H9 (cell line): ENCODE data around the gene RET. TPM values are rescaled to one million over a fixed set of nuclear protein-coding genes. Genes with fewer than 3 reads are reported as not detected.
A peak's percentile ranks its signal among the peaks of the same experiment; 100 is the strongest.

Experiments
- DNase-seq: peaks from one replicate; pipeline ENCODE4 v3.0.0-alpha.2; 2017
- H2AFZ ChIP-seq: one replicate; pipeline ENCODE4 v1.6.1; 2013; ENCODE audit warnings: mild to moderate bottlenecking, low read length, control low read depth, moderate library complexity
- H2AK5ac ChIP-seq: 2 replicates; pipeline ENCODE4 v1.6.1; 2013; ENCODE audit warnings: low read length, control low read depth, mixed read lengths; ENCODE audit not compliant: insufficient read length
- H2BK120ac ChIP-seq: one replicate; pipeline ENCODE4 v1.6.1; 2013; ENCODE audit warnings: low read depth, mild to moderate bottlenecking, low read length, control low read depth, inconsistent platforms; ENCODE audit not compliant: poor library complexity, severe bottlenecking
- H2BK12ac ChIP-seq: 2 replicates; pipeline ENCODE4 v1.6.1; 2013; ENCODE audit warnings: low read length, control low read depth, mixed read lengths, low read depth; ENCODE audit not compliant: insufficient read length
- H2BK15ac ChIP-seq: 2 replicates; pipeline ENCODE4 v1.6.1; 2013; ENCODE audit warnings: low read depth, low read length, control low read depth
- H2BK20ac ChIP-seq: one replicate; pipeline ENCODE4 v1.6.1; 2013; ENCODE audit warnings: low read depth, mild to moderate bottlenecking, low read length, control low read depth, inconsistent platforms; ENCODE audit not compliant: poor library complexity, severe bottlenecking
- H2BK5ac ChIP-seq: 2 replicates; pipeline ENCODE4 v1.6.1; 2013; ENCODE audit warnings: low read length, control low read depth, mixed read lengths; ENCODE audit not compliant: insufficient read length
- H3K14ac ChIP-seq: 2 replicates; pipeline ENCODE4 v1.6.1; 2013; ENCODE audit warnings: low read length, control low read depth; ENCODE audit not compliant: insufficient read depth
- H3K18ac ChIP-seq: 2 replicates; pipeline ENCODE4 v1.6.1; 2013; ENCODE audit warnings: low read depth, mild to moderate bottlenecking, mixed read lengths, low read length, control low read depth; ENCODE audit not compliant: insufficient read length
- H3K23ac ChIP-seq: 2 replicates; pipeline ENCODE4 v1.6.1; 2013; ENCODE audit warnings: low read length, control low read depth, mixed read lengths, low read depth; ENCODE audit not compliant: insufficient read length
- H3K23me2 ChIP-seq: 2 replicates; pipeline ENCODE4 v1.6.1; 2013; ENCODE audit warnings: low read depth, mild to moderate bottlenecking, mixed read lengths, low read length, control low read depth; ENCODE audit not compliant: insufficient read length, poor library complexity, severe bottlenecking
- H3K27ac ChIP-seq: 2 replicates; pipeline ENCODE4 v1.5.1; 2013; ENCODE audit warnings: low read length, control low read depth, mixed read lengths, low read depth; ENCODE audit not compliant: insufficient read length
- H3K27me3 ChIP-seq: 2 replicates; pipeline ENCODE4 v1.6.1; 2013; ENCODE audit warnings: low read length, control low read depth, inconsistent platforms; ENCODE audit not compliant: insufficient read depth
- H3K4ac ChIP-seq: 2 replicates; pipeline ENCODE4 v1.6.1; 2013; ENCODE audit warnings: low read depth, mild to moderate bottlenecking, control low read depth, inconsistent platforms, low read length, moderate library complexity
- H3K4me1 ChIP-seq: 2 replicates; pipeline ENCODE4 v1.6.1; 2013; ENCODE audit warnings: low read length, control low read depth, inconsistent platforms; ENCODE audit not compliant: insufficient read depth
- H3K4me2 ChIP-seq: 2 replicates; pipeline ENCODE4 v1.6.1; 2013; ENCODE audit warnings: low read length, control low read depth, mixed read lengths; ENCODE audit not compliant: insufficient read length, insufficient read depth
- H3K56ac ChIP-seq: 2 replicates; pipeline ENCODE4 v1.6.1; 2013; ENCODE audit warnings: low read depth, mild to moderate bottlenecking, mixed read lengths, low read length, control low read depth; ENCODE audit not compliant: insufficient read length
- H3K79me1 ChIP-seq: 2 replicates; pipeline ENCODE4 v1.6.1; 2013; ENCODE audit warnings: low read depth, mild to moderate bottlenecking, moderate library complexity, low read length, control low read depth, inconsistent platforms; ENCODE audit not compliant: insufficient read depth, poor library complexity, severe bottlenecking
- H3K79me2 ChIP-seq: 2 replicates; pipeline ENCODE4 v1.6.1; 2013; ENCODE audit warnings: low read length, control low read depth, inconsistent platforms; ENCODE audit not compliant: insufficient read depth
- H3K9ac ChIP-seq: 2 replicates; pipeline ENCODE4 v1.6.1; 2013; ENCODE audit warnings: low read length, control low read depth, mixed read lengths; ENCODE audit not compliant: insufficient read length; ENCODE audit errors: extremely low read depth
- H3K9me3 ChIP-seq: one replicate; pipeline ENCODE4 v1.6.1; 2013; ENCODE audit warnings: low read depth, low read length, inconsistent platforms; ENCODE audit not compliant: control insufficient read depth
- H3T11ph ChIP-seq: one replicate; pipeline ENCODE4 v1.6.1; 2013; ENCODE audit warnings: mild to moderate bottlenecking, low read length, control low read depth, inconsistent platforms
- H4K20me1 ChIP-seq: one replicate; pipeline ENCODE4 v1.6.1; 2013; ENCODE audit not compliant: control insufficient read depth, insufficient read length, insufficient read depth
- H4K5ac ChIP-seq: 2 replicates; pipeline ENCODE4 v1.6.1; 2013; ENCODE audit warnings: low read depth, mild to moderate bottlenecking, mixed read lengths, low read length, control low read depth; ENCODE audit not compliant: insufficient read length
- H4K8ac ChIP-seq: replicated peaks from 2 replicates; pipeline ENCODE4 v1.6.1; 2013; ENCODE audit warnings: low read length, control low read depth, mixed read lengths, low read depth; ENCODE audit not compliant: insufficient read length
- H4K91ac ChIP-seq: 2 replicates; pipeline ENCODE4 v1.6.1; 2013; ENCODE audit warnings: low read depth, mild to moderate bottlenecking, moderate library complexity, mixed read lengths, low read length, control low read depth; ENCODE audit not compliant: insufficient read length
- H3K27ac Mint-ChIP-seq, 3 experiments: 2 replicates in 2 of 3; 3 replicates in 1 of 3; pipeline ENCODE4 v1.8.0; 2020 to 2021; ENCODE audit warnings: mixed read lengths in 3 of 3, mild to moderate bottlenecking in 1 of 3, moderate library complexity in 1 of 3
- H3K27me3 Mint-ChIP-seq: 2 replicates; pipeline ENCODE4 v1.8.0; 2021; ENCODE audit warnings: low read depth, mild to moderate bottlenecking, moderate library complexity, mixed read lengths
- H3K36me3 Mint-ChIP-seq, 3 experiments: 2 replicates in 2 of 3; 3 replicates in 1 of 3; pipeline ENCODE4 v1.8.0; 2020 to 2021; ENCODE audit warnings: low read depth in 3 of 3, mixed read lengths in 3 of 3; ENCODE audit not compliant: insufficient read depth in 1 of 3
- H3K4me1 Mint-ChIP-seq, 2 experiments: 2 replicates each; pipeline ENCODE4 v1.8.0; 2020; ENCODE audit warnings: mixed read lengths in 2 of 2
- H3K4me3 Mint-ChIP-seq, 2 experiments: 2 replicates in 1 of 2; 3 replicates in 1 of 2; pipeline ENCODE4 v1.8.0; 2020 to 2021; ENCODE audit warnings: mild to moderate bottlenecking in 2 of 2, mixed read lengths in 2 of 2, moderate library complexity in 1 of 2
- H3K9me3 Mint-ChIP-seq, 2 experiments: 2 replicates in 1 of 2; 3 replicates in 1 of 2; pipeline ENCODE4 v1.8.0; 2020; ENCODE audit warnings: mild to moderate bottlenecking in 2 of 2, mixed read lengths in 2 of 2, moderate library complexity in 1 of 2
- WGBS: extraction: QIAGEN DNeasy Blood & Tissue Kit; methylation state at CpG from one replicate; pipeline ENCODE4 v1.1.7; 2013; ENCODE audit warnings: missing lambda C conversion rate, low lambda C conversion rate, mixed read lengths; ENCODE audit not compliant: insufficient read length; ENCODE audit errors: extremely low coverage; 5-methylcytosine and 5-hydroxymethylcytosine counted together
- total RNA-seq: library from RNA; stranded (reverse); gene quantifications from 2 replicates; pipeline ENCODE4 v1.2.1, GENCODE V29; 2021
- TF ChIP-seq, protein P1 (sequence below): fragments of 200-600 bp; sonication (generic); conservative IDR thresholded peaks from 3 replicates; pipeline ENCODE4 v1.8.0; 2021; ENCODE audit warnings: antibody characterized with exemption, mild to moderate bottlenecking

The RET gene
- total RNA-seq, 1 experiment from 2014 or later, result 12.2 TPM

GRCh38 chr10:43170491-43170890 lies 93.6 kb downstream of the RET start:
- Histone ChIP-seq H3K79me2 (no peaks in the 10 kb centered on the region), H3K4me1 (no peaks in the 10 kb centered on the region), H4K8ac (no peak overlapping the region), H3K4me2 (no peak overlapping the region), H3K23me2 (no peaks in the 10 kb centered on the region), H3K79me1 (no peaks in the 10 kb centered on the region), H2BK12ac (no peak overlapping the region), H3K27ac (no peak overlapping the region), H3K9me3 (no peaks in the 10 kb centered on the region), H2AK5ac (no peak overlapping the region), H3K18ac (no peak overlapping the region), H2BK120ac (no peak overlapping the region), H4K91ac (no peak overlapping the region), H2AFZ (no peak overlapping the region), H3T11ph (no peak overlapping the region), H3K23ac (no peak overlapping the region), H2BK5ac (no peak overlapping the region), H3K4ac (no peak overlapping the region), H4K20me1 (no peaks in the 10 kb centered on the region), H3K9ac (no peak overlapping the region), H4K5ac (no peak overlapping the region), H2BK15ac (no peak overlapping the region), H3K56ac (no peak overlapping the region), H3K14ac (no peak overlapping the region), H3K27me3 (no peaks in the 10 kb centered on the region), H2BK20ac (no peak overlapping the region)
- Mint-ChIP-seq H3K4me1 (peaks cover 6 to 9% of the 10 kb centered on the region in 2 experiments; a peak in 2 of 4 replicates), H3K4me3 (no peak overlapping the region), H3K36me3 (peaks cover 0 to 2% (median 0%) of the 10 kb centered on the region in 3 experiments; a peak in 1 of 7 replicates), H3K27me3 (no peaks in the 10 kb centered on the region), H3K9me3 (no peaks in the 10 kb centered on the region), H3K27ac (no peak overlapping the region)
- TF ChIP-seq, protein P1, sequence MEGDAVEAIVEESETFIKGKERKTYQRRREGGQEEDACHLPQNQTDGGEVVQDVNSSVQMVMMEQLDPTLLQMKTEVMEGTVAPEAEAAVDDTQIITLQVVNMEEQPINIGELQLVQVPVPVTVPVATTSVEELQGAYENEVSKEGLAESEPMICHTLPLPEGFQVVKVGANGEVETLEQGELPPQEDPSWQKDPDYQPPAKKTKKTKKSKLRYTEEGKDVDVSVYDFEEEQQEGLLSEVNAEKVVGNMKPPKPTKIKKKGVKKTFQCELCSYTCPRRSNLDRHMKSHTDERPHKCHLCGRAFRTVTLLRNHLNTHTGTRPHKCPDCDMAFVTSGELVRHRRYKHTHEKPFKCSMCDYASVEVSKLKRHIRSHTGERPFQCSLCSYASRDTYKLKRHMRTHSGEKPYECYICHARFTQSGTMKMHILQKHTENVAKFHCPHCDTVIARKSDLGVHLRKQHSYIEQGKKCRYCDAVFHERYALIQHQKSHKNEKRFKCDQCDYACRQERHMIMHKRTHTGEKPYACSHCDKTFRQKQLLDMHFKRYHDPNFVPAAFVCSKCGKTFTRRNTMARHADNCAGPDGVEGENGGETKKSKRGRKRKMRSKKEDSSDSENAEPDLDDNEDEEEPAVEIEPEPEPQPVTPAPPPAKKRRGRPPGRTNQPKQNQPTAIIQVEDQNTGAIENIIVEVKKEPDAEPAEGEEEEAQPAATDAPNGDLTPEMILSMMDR, result peak; percentile 53
- DNase-seq, result no peak
- no CpG with 5 or more reads among the region's 2 CpGs for WGBS
